SJSA1 (cell line): ENCODE results near the gene PRF1. TPM values are rescaled to one million over a fixed set of nuclear protein-coding genes. Genes with fewer than 3 reads are reported as not detected.

ENCODE experiments used
- DNase-seq, 2 experiments: peaks; one replicate each; pipeline ENCODE4 v3.0.0-alpha.2; 2015 to 2020; ENCODE audit warnings: low spot score in 2 of 2, low read depth in 1 of 2
- H3K27ac ChIP-seq: fragments of 250-450 bp; sonication (Bioruptor Pico); 2 replicates; pipeline ENCODE4 v1.5.1; 2020; ENCODE audit warnings: mild to moderate bottlenecking, moderate library complexity
- H3K27me3 ChIP-seq: fragments of 250-450 bp; sonication (Bioruptor Pico); replicated peaks from 2 replicates; pipeline ENCODE4 v1.5.1; 2020; ENCODE audit warnings: mild to moderate bottlenecking, moderate library complexity
- H3K36me3 ChIP-seq: fragments of 250-450 bp; sonication (Bioruptor Pico); 2 replicates; pipeline ENCODE4 v1.5.1; 2020; ENCODE audit warnings: mild to moderate bottlenecking
- H3K4me1 ChIP-seq: fragments of 250-450 bp; sonication (Bioruptor Pico); replicated peaks from 2 replicates; pipeline ENCODE4 v1.6.1; 2021; ENCODE audit warnings: mild to moderate bottlenecking
- H3K4me3 ChIP-seq: fragments of 250-450 bp; sonication (Bioruptor Pico); 2 replicates; pipeline ENCODE4 v1.5.1; 2020; ENCODE audit warnings: mild to moderate bottlenecking
- H3K9me3 ChIP-seq: fragments of 250-450 bp; sonication (Bioruptor Pico); replicated peaks from 2 replicates; pipeline ENCODE4 v1.5.1; 2020; ENCODE audit warnings: mild to moderate bottlenecking
- total RNA-seq: library from RNA; depleted of rRNA; stranded (reverse); fragments of >200 nt; shearing (Covaris generic); gene quantifications from 2 replicates; pipeline ENCODE4 v1.2.3, GENCODE V29; 2014

Gene PRF1
- total RNA-seq, 1 experiment from 2014 or later = not detected

GRCh38 chr10:70594161-70594560 is 8.4 kb downstream of the PRF1 start:
- Histone ChIP-seq H3K27me3 (peaks cover 4% of the 10 kb centered on the region; the same call in 1 of the 2 replicates), H3K36me3 (no peaks in the 10 kb centered on the region), H3K9me3 (no peaks in the 10 kb centered on the region), H3K4me1 (no peaks in the 10 kb centered on the region), H3K4me3 (no peak overlapping the region), H3K27ac (no peak overlapping the region)
- DNase-seq = no peak

DNA sequence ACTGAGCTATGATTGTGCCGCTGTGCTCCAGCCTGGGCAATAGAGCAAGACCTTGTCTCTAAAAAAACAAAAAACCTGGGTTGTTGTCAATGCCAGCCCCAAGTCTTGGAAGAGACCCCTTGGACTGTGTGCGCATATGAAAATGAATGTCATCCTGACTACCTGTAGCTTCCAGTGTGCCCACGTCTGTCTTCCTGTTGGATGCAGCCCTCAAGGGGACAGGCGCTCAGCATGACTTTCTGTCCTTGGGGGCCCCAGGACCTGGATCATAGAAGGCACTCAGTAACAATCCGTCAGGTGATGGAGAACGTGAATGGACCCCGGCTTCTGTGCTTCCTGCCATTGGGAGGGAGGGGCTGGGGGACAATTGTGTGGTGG is 9.0 kb downstream of the PRF1 start:
- Histone ChIP-seq H3K36me3 (no peaks in the 10 kb centered on the region), H3K4me3 (no peak overlapping the region), H3K4me1 (no peaks in the 10 kb centered on the region), H3K27me3 (peaks cover 6% of the 10 kb centered on the region; the same call in 1 of the 2 replicates), H3K27ac (no peak overlapping the region), H3K9me3 (no peaks in the 10 kb centered on the region)
- DNase-seq = no peak

DNA sequence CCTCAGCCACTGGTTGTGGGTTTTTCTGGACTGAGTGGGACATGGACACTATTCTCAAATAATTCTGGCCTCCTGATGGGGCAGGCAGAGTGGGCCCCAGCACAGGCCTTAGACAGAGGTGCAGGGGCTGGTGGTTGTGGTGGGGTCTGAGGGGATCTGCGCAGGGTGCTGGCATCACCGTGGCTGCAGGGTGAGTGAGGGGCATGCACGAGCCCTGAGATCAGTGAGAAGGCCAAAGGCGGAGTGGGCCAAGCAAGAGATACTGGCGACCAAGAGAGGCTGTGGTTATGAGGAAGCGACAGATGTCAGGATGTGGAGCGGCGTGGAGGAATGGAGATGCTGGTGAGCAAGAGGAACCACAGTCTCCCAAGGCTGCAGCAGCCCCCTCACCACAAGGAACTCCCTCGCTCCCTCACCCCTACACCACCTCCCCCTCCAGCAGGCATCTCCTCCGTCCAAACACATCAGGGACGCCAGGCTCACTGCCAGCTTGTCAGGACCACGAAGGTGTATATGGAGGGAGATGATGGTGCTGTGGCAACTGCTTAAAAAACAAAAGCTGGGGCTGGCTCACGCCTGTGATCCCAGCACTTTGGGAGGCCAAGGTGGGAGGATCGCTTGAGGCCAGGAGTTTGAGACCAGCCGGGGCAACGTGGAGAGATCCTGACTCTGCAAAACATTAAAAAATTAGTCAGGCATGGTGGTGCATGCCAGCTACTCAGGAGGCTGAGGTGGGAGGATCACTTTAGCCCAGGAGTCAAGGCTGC is 9.6 kb downstream of the PRF1 start:
- Histone ChIP-seq H3K27me3 (peaks cover 8% of the 10 kb centered on the region; the same call in 1 of the 2 replicates), H3K36me3 (no peaks in the 10 kb centered on the region), H3K4me3 (no peak overlapping the region), H3K9me3 (no peaks in the 10 kb centered on the region), H3K4me1 (no peaks in the 10 kb centered on the region), H3K27ac (no peak overlapping the region)
- no peak for DNase-seq

DNA sequence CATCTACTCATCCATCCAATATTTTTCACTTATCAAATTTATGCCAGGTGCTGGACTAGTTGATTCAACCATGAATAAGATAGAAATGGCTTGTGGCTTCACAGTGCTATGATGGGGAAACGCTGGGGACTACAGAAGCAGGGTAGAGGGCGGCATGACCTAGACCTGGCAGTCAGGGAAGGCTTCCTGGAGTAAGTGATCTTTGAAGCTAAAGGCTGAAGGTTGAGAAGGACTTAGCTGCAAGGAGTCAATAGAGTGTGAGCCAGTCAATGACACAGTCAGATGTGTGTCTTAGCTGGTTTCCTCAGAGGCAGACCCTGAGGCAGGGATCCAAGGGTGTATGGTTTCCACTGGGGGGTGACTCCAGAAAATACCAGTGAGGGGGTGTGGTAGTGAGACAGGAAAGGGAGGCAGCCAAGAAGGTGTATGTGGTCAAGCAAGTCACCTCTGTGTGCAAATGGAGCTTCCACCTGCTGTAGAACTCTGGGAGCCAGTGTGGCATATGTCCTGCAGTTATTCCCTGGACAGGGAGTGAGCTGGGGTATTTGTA is 10.3 kb downstream of the PRF1 start:
- Histone ChIP-seq H3K4me1 (no peaks in the 10 kb centered on the region), H3K4me3 (no peak overlapping the region), H3K27ac (no peak overlapping the region), H3K9me3 (no peaks in the 10 kb centered on the region), H3K36me3 (no peaks in the 10 kb centered on the region), H3K27me3 (peaks cover 8% of the 10 kb centered on the region; the same call in 1 of the 2 replicates)
- no peak for DNase-seq

DNA sequence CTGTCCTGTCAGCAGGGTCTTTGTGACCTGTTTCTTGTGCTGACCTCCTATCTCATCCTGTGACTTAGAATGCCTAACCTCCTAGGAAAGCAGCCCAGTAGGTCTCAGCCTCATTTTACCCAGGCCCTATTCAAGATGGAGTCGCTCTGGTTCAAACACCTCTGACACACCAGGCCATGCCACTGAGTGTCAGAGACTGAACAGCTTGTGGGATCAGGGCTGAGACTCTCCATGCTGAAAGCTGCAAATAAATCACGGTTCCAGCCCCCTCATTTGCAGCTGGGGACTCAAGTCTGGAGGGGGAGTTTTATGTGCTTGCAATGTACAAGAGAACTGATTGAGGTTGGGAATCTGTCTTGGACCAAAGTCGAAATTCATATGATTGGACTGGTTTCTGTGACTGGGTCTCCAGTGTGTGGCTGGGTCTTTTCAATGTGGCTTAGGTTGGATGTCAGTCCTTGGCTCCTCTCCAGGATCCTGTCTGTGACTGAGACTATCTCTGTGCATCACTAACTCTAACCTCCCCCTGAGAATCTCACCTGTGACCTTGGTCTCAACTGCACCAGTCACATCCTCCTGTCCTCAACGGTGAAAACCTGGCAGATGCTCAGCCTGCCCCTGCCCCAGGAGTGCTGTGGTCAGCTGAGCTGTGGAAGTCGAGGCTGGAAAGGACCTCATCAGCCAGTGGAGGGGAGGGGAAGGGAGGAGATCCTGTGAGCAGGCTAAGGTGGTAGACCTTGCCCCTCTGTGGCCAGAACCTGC is 11.7 kb downstream of the PRF1 start:
- Histone ChIP-seq H3K36me3 (no peaks in the 10 kb centered on the region), H3K9me3 (no peaks in the 10 kb centered on the region), H3K4me1 (no peaks in the 10 kb centered on the region), H3K4me3 (no peak overlapping the region), H3K27me3 (peaks cover 8% of the 10 kb centered on the region; the same call in 1 of the 2 replicates), H3K27ac (no peak overlapping the region)
- DNase-seq = no peak

- H3K36me3 ChIP-seq = no peaks in the 10 kb centered on the region
- no peak overlapping the region for H3K27ac ChIP-seq
- H3K27me3 ChIP-seq = peaks cover 8% of the 10 kb centered on the region; the same call in 1 of the 2 replicates
- H3K9me3 ChIP-seq = no peaks in the 10 kb centered on the region
- peak in 1 of 2 experiments; percentile 12 for DNase-seq
- H3K4me3 ChIP-seq = no peak overlapping the region
- H3K4me1 ChIP-seq = no peaks in the 10 kb centered on the region
Measured at GRCh38 chr10:70589762-70590654, 12.5 kb downstream of the PRF1 start.

DNA sequence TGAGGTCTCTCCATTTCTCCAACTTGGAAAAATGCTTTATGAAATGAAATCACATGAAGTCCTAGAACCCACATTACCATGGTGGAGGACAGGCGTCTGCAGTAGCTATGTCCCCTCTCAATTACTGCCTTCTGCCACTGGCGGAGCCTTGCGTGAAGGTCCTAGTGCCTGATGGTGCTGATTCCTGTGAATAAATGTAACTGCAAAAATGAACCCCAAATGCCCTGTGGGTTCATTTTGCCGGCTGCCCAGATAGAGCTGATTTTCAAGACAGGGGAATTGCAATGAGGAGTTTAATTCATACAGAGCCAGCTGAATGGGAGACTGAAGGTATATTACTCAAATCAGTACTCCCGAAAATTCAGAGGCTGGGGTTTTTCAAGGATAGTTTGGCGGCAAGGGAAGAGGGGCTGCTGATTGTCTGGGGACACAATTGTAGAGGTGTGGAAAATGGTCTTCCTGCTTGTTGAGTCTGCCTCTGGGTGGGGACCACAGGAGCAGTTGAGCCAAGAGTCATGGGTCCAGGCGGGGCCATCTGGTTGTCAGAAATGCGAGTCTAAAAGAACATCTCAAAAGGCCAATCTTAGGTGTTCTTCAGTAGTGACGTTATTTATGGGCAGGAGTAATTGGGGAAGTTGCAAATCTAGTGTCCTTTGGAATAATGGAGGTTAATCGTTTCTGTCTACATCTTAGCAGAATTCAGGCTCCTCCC is 13.5 kb downstream of the PRF1 start:
- H3K27ac ChIP-seq = no peak overlapping the region
- DNase-seq = peak in 1 of 2 experiments; percentile 23
- H3K27me3 ChIP-seq = peaks cover 8% of the 10 kb centered on the region; the same call in 1 of the 2 replicates
- H3K4me1 ChIP-seq = no peaks in the 10 kb centered on the region
- H3K36me3 ChIP-seq = no peaks in the 10 kb centered on the region
- no peaks in the 10 kb centered on the region for H3K9me3 ChIP-seq
- H3K4me3 ChIP-seq = no peak overlapping the region

DNA sequence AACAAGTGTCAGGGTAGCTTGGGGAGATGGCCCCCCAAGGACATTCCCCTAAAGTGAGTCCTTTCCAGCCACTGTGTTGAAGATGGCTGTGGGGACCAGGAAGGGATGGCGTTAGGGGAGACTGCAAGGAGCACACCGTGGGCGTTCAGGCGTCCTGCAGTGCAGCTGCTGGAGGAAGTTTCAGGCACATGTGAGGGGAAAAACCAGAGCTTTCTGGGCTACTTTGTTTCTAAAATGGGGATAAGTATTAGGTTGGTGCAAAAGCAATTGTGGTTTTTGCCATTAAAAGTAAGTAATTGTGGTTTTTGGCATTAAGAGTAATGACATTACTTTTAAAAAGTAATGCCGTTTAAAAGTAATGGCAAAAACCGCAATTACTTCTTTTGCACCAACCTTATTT is 14.3 kb downstream of the PRF1 start:
- peaks cover 8% of the 10 kb centered on the region; the same call in 1 of the 2 replicates for H3K27me3 ChIP-seq
- no peaks in the 10 kb centered on the region for H3K9me3 ChIP-seq
- peak in 1 of 2 experiments; percentile 5 for DNase-seq
- no peak overlapping the region for H3K4me3 ChIP-seq
- no peak overlapping the region for H3K27ac ChIP-seq
- H3K36me3 ChIP-seq = no peaks in the 10 kb centered on the region
- no peaks in the 10 kb centered on the region for H3K4me1 ChIP-seq

DNA sequence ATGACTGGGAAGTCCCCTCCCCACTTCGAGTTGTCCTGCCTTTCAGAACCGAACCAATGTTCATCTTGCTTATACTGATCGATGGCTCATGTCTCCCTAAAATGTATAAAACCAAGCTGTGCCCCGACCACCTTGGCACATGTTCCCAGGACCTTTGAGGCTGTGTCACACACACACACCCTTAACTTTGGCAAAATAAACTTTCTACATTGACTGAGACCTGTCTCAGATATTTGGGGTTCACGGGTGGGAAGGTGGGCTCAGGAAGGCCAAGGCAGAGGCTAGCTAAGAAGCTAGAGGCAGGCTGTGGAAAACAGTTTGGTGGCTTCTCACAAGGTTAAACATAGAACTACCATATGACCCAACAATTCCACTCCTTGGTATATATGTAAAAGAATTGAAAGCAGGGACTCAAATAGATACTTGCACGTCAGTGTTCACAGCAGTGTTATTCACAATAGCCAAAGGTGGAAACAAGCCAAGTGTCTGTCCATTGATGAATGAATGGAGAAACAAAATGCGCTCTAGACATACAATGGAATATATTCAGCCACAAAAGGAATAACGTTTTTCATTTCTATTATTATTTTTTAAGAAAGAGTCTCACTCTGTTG is 15.4 kb downstream of the PRF1 start:
- H3K36me3 ChIP-seq = no peaks in the 10 kb centered on the region
- no peak overlapping the region for H3K4me3 ChIP-seq
- H3K27me3 ChIP-seq = peaks cover 8% of the 10 kb centered on the region; the same call in 1 of the 2 replicates
- no peaks in the 10 kb centered on the region for H3K9me3 ChIP-seq
- no peaks in the 10 kb centered on the region for H3K4me1 ChIP-seq
- no peak overlapping the region for H3K27ac ChIP-seq
- peak in 1 of 2 experiments; percentile 6 for DNase-seq

- Histone ChIP-seq H3K4me3 (no peak overlapping the region), H3K27me3 (peaks cover 8% of the 10 kb centered on the region; the same call in 1 of the 2 replicates), H3K9me3 (no peaks in the 10 kb centered on the region), H3K4me1 (no peaks in the 10 kb centered on the region), H3K36me3 (no peaks in the 10 kb centered on the region), H3K27ac (no peak overlapping the region)
- no peak for DNase-seq
Measured at GRCh38 chr10:70586348-70586930, 16.1 kb downstream of the PRF1 start.

DNA sequence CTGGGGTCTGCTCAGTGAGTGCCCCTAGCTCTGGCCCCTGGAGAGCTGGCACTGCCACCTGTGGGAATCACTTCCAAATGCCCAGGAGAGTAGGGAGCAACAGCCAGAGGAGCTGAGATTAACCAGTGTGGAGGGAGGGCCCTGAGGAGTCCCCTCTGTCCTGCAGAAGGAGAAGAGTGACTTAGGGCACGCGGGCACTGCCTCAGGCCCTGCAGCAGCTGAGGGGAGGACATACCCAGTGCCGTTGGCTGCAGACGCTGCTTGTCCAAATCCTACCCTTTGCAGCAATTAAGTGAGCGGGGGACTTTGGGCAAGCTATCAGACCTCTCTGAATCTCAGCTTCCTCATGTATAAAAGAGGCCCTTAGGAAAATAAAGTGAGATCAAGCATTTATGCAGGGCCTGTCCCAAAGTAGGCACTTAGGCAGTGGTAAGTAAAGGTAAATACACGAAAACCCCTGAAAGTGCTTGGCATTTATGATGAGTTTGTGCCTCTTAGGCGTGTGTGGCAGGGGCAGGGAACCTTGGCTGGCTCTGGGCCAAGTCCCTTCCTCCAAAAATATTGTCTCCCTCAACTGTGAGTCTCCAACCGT is 16.9 kb downstream of the PRF1 start:
- H3K27ac ChIP-seq = no peak overlapping the region
- no peaks in the 10 kb centered on the region for H3K36me3 ChIP-seq
- H3K4me3 ChIP-seq = no peak overlapping the region
- DNase-seq = no peak
- H3K27me3 ChIP-seq = peaks cover 8% of the 10 kb centered on the region; the same call in 1 of the 2 replicates
- H3K9me3 ChIP-seq = no peaks in the 10 kb centered on the region
- H3K4me1 ChIP-seq = no peaks in the 10 kb centered on the region
